ELF-1 (cell line): ENCODE results near the gene RNPC3.
"Not testable (repeated sequence)": the region's sequence is repeated elsewhere in the genome, so short reads cannot be mapped to it uniquely, and the experiment has no call there.

Experiments used
- DNase-seq: peaks from one replicate; pipeline ENCODE4 v3.0.0-alpha.2; 2016; ENCODE audit warnings: low read depth, low spot score

RNPC3 gene

GRCh38 chr1:103560427-103560826, 34.9 kb downstream of the RNPC3 start:
- DNase-seq = no peak

DNA sequence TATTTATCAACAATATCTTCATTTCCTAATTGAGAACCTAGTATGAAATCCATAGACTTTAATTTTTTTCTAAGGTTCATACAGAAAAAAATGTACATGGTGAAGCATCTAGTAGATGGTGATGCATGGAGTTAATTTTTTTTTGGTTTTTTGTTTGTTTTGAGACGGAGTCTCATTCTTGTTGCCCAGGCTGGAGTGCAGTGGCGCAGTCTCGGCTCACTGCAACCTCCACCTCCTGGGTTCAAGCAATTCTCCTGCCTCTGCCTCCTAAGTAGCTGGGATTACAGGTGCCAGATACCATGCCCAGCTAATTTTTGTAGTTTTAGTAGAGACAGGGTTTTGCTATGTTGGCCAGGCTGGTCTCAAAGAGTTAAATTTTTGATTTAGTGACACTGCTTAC, 35.6 kb downstream of the RNPC3 start:
- DNase-seq = not testable (repeated sequence)

DNA sequence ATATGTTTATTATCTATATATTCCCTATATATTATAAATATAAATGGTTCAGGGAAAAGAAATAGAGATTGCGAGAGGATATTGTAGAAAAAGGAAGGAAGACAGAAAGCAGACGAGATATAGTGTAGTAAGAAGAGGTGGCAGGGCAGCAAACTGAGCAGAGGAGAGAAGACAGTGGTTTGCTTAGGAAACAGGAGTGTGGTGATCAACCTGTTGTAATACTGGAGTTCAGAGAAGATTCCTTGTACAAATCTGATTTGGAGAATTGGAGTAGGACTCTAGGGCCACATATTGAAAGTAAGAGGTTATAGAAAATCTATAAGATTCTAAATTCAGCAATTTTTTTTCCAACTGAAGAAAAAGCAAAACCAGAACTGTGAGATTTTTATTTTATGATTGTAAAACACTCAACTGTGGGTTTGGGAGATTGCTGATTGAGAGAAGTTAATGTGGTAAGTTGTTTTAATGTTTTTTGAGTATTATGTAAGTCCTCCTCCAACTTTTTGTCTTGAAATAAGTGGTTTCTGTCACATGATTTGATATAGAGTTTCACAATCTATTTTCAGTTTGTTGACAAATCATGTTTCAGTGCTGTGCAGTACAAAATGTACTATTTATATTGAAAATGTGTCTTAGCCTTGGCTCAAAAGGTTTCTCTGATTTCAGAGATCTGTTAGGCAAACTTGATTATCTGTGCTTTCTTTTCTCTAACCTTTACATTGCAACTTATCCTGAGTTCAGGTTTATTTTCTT, 36.3 kb downstream of the RNPC3 start:
- DNase-seq = no peak

- DNase-seq = no peak
These were observed 37.6 kb downstream of the RNPC3 start for GRCh38 chr1:103563056-103563455.

DNA sequence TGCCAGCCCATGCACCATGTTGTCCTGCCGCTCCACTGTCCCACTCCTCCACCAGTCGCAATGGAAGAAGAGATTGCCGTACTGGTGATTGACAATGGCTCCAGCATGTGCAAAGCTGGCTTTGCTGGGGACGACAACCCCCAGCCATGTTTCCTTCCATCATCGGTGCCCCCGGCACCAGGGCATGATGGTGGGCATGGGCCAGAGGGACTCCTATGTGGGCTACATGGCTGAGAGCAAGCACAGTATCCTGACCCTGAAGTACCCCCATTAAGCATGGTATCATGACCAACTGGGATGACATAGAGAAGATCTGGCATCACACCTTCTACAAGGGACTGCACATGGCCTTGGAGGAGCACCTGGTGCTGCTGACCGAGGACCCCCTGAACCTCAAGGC, 44.0 kb downstream of the RNPC3 start:
- DNase-seq = no peak

- not testable (repeated sequence) for DNase-seq
These were observed 45.8 kb downstream of the RNPC3 start, which contains the start of gene AMY2B for GRCh38 chr1:103571289-103571688. Gene AMY2B (plus strand): TSS chr1:103571589. CDS start chr1:103571603, 14 bp downstream.

GRCh38 chr1:103576065-103576464, 50.6 kb downstream of the RNPC3 start:
- DNase-seq = no peak

- not testable (repeated sequence) for DNase-seq
These were observed 51.3 kb downstream of the RNPC3 start for GRCh38 chr1:103576784-103577183.

GRCh38 chr1:103582464-103582863, 57.0 kb downstream of the RNPC3 start:
- no peak for DNase-seq

- no peak for DNase-seq
These were observed 58.4 kb downstream of the RNPC3 start for GRCh38 chr1:103583887-103584286.

DNA sequence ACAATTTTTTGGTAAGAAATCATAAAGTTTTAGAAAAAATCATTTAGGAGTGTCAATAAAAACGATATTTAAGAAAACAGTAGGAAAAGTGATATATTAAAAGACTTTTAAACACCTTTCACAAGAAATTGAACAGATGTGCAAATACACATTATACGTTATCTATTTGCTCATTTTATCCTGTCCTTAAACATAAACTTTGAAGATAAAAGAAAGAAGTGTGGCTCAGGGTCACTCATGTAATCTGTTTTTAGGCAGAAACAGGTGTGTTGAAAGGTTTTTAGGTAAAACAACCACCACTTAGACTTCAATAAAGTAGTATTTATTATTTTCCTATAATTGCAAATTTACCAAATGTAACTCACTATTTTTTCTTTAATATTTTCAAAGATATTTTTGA, 59.0 kb downstream of the RNPC3 start:
- no peak for DNase-seq

DNA sequence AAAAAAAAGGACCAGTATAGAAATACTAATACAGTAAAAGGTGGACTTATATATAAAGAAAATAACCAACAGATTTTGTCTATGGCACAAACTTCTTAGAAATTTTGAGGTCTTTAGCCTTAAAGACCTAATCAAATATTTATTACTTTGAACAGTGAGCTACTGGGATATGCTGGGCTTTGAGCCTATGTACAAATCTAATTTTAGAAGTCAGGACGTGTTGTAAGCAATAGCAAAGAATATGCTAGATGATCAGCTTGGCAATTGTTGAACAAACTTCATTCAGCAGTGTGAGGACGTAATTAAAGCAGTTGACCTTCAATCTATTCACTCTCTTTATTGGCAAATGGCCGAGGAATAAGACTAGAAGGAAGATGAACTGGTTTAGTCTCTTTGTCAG, 77.2 kb downstream of the RNPC3 start:
- DNase-seq = not testable (repeated sequence)
